ENCODE results near the gene KRT23.

The KRT23 gene

DNA sequence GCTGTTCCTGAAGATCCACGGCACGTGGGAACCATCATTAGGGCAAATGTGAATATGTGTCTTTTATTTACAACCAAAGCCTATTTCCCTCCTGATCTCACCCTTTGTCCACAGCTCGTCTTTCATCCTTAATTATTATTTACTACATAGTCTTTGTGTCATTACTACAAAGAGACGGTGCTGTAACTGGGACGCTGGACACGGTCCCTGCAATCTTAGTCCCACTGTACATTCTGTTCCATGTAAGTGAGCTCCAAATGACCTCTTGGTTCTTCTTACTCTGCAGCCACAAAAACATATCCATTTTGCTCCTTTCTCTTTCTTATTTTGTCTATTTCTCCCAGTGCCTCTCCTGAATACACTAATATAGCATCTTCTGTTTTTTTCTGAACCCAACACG, 12.7 kb upstream of the KRT23 start:
- H3K27ac ChIP-seq: no peak overlapping the region
- TF ChIP-seq, protein P1, sequence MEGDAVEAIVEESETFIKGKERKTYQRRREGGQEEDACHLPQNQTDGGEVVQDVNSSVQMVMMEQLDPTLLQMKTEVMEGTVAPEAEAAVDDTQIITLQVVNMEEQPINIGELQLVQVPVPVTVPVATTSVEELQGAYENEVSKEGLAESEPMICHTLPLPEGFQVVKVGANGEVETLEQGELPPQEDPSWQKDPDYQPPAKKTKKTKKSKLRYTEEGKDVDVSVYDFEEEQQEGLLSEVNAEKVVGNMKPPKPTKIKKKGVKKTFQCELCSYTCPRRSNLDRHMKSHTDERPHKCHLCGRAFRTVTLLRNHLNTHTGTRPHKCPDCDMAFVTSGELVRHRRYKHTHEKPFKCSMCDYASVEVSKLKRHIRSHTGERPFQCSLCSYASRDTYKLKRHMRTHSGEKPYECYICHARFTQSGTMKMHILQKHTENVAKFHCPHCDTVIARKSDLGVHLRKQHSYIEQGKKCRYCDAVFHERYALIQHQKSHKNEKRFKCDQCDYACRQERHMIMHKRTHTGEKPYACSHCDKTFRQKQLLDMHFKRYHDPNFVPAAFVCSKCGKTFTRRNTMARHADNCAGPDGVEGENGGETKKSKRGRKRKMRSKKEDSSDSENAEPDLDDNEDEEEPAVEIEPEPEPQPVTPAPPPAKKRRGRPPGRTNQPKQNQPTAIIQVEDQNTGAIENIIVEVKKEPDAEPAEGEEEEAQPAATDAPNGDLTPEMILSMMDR (conservative IDR thresholded peaks at IDR 0.05): no peak

DNA sequence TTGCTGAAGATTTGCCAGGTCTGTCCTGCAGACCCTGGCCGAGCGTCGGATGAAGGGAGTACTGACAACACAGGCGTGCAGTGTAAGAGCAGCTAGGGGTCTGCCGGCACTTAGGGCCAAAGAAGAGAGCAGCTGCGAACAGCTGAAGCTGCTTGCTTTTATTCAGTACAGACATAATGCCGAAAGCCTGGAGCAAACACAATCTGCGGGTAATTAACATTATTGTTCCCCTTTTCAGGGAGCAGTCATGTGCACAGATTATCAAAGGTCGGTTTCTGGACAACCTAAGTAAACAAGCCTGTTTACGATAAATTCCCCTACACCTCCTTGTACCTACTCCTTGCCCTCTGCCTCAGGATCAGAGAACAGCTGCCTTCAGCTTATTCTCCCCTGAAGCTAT, 12.0 kb upstream of the KRT23 start:
- TF ChIP-seq, protein P1 (conservative IDR thresholded peaks at IDR 0.05): no peak
- H3K27ac ChIP-seq: no peak overlapping the region

DNA sequence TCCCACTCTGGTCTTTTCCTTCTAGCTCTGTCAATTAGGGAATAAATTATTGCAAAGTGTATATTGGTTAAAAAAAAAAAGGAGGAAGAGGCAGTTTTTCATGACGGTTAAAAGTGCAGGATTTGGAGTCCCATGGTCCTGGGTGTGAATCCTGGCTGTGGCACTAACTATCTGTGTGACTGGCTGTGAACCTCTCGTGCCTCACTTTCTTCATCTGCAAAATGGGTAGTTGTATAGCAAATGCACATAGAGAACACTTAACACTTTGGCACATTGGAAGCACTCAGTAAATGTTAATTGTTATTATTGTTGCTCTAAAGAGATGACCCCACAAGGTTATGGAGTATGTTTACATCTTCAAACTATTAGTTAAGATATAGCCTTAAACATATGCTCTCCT, 10.5 kb upstream of the KRT23 start:
- TF ChIP-seq, protein P1 (conservative IDR thresholded peaks at IDR 0.05): no peak

DNA sequence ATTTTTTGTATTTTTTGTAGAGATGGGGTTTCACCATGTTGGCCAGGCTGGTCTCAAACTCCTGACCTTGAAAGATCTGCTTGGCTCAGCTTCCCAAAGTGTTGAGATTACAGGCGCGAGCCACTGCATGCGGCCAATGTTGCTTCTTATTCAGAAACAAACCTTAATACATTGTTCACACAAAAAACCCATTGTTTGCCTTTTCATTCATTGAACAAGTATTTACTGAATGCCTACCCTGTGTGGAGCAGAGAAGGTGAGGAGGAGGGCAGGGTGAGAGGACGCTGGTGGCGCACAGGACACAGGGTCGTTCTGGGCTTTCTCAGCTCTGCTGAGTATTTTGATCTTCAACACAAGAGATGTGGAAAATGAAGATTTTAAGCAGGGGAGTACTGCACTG, 8.0 kb upstream of the KRT23 start:
- TF ChIP-seq, protein P1 (conservative IDR thresholded peaks at IDR 0.05): no peak
- no peak overlapping the region for H3K27ac ChIP-seq

More for the DNA sequence above, 10.5 kb upstream of the KRT23 start:
- no peak overlapping the region for H3K27ac ChIP-seq

DNA sequence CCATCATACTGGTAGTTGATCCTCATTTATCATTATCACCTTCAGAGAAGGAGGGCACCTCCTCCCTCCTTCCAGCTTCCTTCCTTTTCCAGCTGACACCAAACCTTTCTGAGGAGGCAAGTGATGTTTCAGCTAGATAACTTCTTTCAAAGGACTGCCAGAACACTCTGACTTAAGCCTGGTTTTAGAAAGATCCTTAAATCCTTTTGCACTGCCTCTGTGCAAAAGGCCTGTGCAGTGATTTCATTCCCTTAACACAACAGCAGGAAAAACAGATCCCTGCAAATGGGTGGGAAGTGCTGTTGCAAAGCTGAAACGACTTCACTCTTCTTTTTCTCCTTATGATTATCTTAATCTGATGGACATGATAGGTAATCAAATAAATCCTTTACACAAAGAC, 7.1 kb upstream of the KRT23 start:
- TF ChIP-seq, protein P1 (conservative IDR thresholded peaks at IDR 0.05): no peak
- no peak overlapping the region for H3K27ac ChIP-seq

DNA sequence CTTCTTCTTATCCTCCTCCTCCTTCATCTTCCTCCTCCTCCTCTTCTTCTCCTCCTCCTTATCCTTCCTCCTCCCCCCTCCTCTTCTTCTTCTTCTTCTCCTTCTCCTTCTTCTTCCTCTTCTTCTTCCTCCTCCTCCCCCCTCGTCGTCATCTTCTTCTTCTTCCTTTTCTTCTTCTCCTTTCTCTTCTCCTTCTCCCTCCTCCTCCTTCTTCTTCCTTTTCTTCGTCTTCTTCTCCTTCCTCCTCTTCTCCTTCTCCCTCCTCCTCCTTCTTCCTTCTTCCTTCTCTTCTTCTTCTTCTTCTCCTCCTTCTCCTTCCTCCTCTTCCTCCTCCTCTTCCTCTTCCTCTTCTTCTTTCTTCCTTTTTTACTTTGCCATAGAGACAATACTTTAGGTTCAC, 5.1 kb upstream of the KRT23 start:
- TF ChIP-seq, protein P1 (conservative IDR thresholded peaks at IDR 0.05): no peak
- no peak overlapping the region for H3K27ac ChIP-seq

DNA sequence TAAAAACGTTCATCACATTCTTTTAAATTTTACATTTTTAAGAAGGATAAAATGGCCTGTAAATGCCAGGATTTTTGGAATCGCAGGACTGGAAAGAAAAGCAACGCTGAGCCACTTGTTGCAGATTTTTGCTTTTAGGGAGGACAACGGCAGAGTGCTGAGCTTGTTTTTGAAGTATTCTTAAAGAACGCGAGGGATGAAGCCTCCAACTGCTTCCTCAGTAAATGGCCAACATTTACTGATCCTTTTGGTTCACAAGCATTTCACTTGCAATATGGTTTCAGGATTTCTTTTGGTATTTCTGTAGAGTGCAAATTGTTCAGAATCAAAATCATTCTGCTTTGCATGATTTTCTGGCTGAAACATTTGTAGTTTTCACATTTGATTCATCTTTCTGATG, 2.8 kb upstream of the KRT23 start:
- H3K27ac ChIP-seq: no peak overlapping the region
- TF ChIP-seq, protein P1 (conservative IDR thresholded peaks at IDR 0.05): no peak

DNA sequence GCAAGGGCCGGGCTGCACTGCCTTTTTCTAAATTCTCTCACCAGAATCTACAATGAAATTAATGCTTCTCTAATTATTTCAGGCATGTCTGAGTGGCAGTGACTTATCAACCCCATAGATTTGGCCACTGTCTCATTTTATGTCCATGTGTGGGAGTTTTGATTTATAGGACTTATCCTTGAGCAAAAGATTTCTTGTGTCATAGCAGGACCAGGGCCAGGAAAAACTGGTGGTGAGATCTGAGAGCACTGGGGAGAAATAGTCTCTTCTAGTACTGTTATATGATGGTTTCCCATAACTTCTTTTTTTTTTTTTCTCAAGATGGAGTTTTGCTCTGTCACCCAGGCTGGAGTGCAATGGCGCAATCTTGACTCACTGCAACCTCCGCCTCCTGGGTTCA, 1.5 kb upstream of the KRT23 start:
- TF ChIP-seq, protein P1 (conservative IDR thresholded peaks at IDR 0.05): no peak
- H3K27ac ChIP-seq: no peak overlapping the region
